NCI-H2196 (cell line): Measurements from ENCODE around the gene RNASE8.

Experiments
- DNase-seq: peaks from one replicate; lab custom pipeline; 2025; ENCODE audit not compliant: unreplicated experiment; lab: John Stamatoyannopoulos, UW

Gene RNASE8

DNA sequence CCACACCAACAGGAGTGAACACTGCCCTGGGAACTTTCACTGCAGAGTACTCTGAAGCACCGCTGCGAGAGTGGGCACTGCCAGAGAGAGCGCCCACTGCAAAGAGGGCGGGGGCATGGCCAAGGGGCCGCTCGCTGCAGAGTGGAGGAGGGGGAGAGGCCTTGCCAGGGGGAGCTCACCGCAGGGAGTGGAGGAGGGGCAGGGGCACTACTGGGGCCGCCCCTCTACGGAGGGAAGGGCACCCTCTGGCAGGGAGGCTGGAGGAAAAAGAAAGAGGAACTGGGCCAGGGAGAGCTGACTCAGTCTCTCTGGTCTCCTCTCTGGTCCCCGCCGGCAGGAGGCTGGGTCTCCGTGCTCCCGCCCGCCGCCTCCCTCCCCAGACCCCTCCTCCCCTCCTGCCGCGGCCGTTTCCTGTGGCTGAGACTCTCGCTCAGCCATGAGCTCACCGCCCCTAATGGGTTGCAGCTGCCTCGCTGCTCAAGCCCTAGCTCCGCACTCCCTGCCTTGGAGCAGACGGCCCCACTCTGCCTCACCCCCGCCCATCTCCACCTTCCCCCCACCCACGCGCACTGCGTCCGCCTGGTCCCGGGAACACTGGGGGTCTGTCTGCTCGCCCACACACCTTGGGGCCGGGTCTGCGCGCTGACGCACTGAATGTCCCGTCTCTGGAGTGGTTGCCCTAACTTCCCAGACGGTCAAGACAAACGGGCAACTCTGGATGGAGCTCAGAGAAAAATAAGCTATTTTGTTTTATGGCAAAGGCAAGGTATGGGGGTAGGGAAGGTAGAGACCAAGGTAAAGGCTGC is 13.8 kb downstream of the RNASE8 start:
- DNase-seq: peak; percentile 85

DNA sequence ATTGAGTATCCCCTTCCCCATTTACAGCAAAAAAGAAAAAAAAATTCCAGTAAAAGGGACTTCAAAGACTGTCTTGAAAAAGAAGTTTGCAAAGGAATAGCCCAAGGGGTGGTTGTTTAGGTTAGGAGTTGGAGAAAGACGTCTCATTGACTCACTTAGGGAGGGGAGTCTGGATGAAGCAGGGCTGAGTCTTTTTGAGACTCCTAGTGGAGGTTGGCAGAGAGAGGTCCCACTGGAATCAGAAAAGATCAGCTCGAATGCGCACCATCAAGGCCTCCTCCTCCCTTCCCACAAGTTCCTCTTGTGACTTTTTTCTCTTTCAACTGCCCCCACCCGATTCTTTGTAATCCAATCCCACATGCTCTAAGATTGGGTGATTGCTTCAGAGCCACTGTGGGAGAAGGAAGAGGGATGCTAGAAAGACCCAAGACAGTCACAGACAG is 14.4 kb downstream of the RNASE8 start:
- DNase-seq: no peak

- DNase-seq: peak; percentile 47
Observed at GRCh38 chr14:21072781-21073339, 15.2 kb downstream of the RNASE8 start.

DNA sequence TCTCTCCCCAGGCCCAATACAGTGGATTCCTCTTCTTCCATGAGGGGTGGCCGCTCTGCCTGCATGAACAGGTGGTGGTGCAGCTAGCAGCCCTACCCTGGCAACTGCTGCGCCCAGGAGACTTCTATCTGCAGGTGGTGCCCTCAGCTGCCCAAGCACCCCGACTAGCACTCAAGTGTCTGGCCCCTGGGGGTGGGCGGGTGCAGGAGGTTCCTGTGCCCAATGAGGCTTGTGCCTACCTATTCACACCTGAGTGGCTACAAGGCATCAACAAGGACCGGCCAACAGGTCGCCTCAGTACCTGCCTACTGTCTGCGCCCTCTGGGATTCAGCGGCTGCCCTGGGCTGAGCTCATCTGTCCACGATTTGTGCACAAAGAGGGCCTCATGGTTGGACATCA is 16.3 kb downstream of the RNASE8 start:
- no peak for DNase-seq

DNA sequence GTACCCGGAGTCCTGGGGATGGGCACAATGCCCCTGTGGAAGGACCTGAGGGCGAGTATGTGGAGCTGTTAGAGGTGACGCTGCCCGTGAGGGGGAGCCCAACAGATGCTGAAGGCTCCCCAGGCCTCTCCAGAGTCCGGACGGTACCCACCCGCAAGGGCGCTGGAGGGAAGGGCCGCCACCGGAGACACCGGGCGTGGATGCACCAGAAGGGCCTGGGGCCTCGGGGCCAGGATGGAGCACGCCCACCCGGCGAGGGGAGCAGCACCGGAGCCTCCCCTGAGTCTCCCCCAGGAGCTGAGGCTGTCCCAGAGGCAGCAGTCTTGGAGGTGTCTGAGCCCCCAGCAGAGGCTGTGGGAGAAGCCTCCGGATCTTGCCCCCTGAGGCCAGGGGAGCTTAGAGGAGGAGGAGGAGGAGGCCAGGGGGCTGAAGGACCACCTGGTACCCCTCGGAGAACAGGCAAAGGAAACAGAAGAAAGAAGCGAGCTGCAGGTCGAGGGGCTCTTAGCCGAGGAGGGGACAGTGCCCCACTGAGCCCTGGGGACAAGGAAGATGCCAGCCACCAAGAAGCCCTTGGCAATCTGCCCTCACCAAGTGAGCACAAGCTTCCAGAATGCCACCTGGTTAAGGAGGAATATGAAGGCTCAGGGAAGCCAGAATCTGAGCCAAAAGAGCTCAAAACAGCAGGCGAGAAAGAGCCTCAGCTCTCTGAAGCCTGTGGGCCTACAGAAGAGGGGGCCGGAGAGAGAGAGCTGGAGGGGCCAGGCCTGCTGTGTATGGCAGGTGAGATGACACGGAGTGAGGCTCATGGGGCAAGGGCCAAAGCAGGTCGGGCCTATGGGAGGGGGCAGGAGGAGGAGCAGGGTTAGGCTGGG is 17.0 kb downstream of the RNASE8 start:
- no peak for DNase-seq

GRCh38 chr14:21075719-21076437 is 18.3 kb downstream of the RNASE8 start:
- DNase-seq: no peak

GRCh38 chr14:21077672-21078071 is 20.1 kb downstream of the RNASE8 start:
- no peak for DNase-seq

- DNase-seq: no peak
Observed at GRCh38 chr14:21078287-21078686, 20.7 kb downstream of the RNASE8 start.

- no peak for DNase-seq
Observed at GRCh38 chr14:21078726-21079125, 21.1 kb downstream of the RNASE8 start.

- no peak for DNase-seq
Observed at GRCh38 chr14:21081521-21082142, 24.0 kb downstream of the RNASE8 start.

DNA sequence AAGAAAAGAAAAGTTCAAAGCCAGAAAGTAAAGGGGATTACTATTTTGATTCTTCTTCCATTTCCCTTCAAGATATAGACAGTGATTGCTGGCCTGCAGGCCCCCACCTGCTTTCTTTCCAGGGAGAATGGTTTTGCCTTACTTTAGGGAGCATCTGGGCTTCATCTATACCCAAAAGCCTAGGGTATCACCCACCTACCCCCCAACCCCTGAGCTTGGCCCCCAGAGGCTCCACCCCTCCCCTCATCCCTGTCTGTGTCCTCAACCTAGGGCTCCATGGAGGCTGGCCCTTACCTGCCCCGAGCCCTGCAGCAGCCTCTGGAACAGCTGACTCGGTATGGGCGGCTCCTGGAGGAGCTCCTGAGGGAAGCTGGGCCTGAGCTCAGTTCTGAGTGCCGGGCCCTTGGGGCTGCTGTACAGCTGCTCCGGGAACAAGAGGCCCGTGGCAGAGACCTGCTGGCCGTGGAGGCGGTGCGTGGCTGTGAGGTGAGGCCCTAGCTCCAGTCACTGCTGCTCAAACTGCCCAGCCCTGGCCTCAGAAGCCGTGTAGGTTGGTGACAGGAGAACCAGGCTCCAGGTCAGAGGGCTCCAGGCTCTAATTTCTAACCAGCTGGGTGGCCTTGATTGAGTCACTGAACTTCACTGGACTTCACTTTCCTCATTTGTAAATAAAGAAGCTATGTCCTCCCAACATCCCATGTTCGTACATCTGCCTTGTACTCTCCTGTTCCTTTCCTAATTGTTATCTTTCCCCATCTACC is 26.1 kb downstream of the RNASE8 start:
- no peak for DNase-seq

DNA sequence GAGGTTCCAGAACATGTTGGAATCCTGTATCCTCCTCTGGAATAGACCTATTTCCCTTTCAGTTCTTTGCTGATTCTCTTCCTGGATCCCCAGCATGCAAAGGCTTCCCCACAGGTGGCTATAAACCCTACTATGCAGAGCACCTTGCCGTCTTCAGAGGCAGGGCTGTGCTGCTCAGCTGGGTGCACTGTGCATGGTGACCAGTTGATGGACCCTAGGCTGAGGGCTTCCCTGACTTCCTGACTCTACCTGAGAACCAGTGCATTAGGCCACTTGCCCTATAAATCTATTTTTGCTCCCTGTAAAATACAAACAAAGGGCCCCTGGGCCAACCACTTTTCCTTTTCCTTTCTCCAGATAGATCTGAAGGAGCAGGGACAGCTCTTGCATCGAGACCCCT is 26.8 kb downstream of the RNASE8 start:
- DNase-seq: no peak

DNA sequence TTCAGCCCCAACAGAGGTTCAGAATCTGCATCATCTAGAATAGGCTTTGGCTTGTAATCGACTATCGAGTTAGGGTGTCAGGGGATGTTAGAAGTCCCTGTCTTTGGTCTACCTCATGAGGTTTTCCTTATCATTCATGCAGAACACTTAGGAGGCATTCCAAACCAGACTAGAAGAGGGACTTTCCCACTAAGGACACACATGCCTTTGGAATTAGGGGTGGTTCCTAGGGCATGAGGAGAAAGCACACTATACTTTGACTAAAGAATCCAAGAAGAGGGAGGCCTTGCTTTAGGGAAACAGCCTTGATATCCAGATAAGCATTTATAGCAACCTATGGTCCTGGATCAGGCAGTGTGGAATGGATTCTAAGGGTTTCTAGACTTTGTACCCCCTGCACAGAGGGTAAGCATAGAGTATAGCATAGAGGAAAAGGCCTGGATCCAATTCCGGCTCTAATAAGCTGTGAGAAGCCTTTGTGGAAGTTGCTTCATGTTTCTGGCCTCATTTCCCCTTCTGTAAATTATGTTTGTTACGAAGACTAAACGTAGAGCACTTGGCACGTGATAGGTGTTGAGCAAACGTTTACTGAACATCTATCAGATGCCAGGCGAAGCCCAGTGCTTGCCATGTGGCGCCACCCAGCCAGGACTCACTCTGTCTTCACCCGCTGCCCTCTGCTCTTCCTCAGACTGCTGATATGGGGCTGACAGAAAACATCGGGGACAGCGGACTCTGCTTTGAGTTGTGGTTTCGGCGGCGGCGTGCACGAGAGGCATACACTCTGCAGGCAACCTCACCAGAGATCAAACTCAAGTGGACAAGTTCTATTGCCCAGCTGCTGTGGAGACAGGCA is 27.6 kb downstream of the RNASE8 start:
- peak; percentile 23 for DNase-seq

GRCh38 chr14:21086908-21087293 is 29.3 kb downstream of the RNASE8 start:
- DNase-seq: no peak

GRCh38 chr14:21087294-21088091 is 29.9 kb downstream of the RNASE8 start:
- DNase-seq: peak; percentile 77

- no peak for DNase-seq
Observed at GRCh38 chr14:21088687-21089086, 31.1 kb downstream of the RNASE8 start.

- DNase-seq: no peak
Observed at GRCh38 chr14:21089271-21089670, 31.6 kb downstream of the RNASE8 start.

DNA sequence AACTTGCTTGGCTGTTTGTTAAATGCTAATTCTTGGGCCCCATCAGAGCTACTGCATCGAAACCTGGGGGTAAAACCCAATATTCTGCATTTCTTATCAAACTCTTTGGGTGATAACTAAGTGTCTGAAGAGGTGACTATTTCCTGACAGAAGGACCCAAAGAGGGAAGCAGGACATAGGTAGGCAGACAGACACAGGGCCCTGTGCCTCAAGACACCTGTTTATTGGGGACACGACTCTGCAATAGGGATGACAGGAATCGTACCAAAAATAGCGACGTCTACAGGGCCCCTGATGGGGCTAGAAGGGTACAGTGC is 32.2 kb downstream of the RNASE8 start:
- no peak for DNase-seq
